Chondrocyte (in vitro differentiated cells): ENCODE data around the gene CENPU. TPM values are rescaled to one million over a fixed set of nuclear protein-coding genes. Genes with fewer than 3 reads are reported as not detected.

Experiments used
- DNase-seq: peaks from one replicate; pipeline ENCODE4 v3.0.0; 2021; ENCODE audit warnings: mixed read lengths, low spot score
- H3K27ac Mint-ChIP-seq: one replicate; pipeline ENCODE4 v1.8.0; 2021; ENCODE audit warnings: mild to moderate bottlenecking, moderate library complexity, mixed read lengths; ENCODE audit not compliant: unreplicated experiment
- H3K27me3 Mint-ChIP-seq: 2 replicates; pipeline ENCODE4 v1.8.0; 2021; ENCODE audit warnings: low read depth, mixed read lengths
- H3K36me3 Mint-ChIP-seq: 2 replicates; pipeline ENCODE4 v1.8.0; 2021; ENCODE audit warnings: low read depth, mixed read lengths
- H3K4me1 Mint-ChIP-seq: 2 replicates; pipeline ENCODE4 v1.8.0; 2021; ENCODE audit warnings: low read depth, mild to moderate bottlenecking, mixed read lengths
- H3K4me3 Mint-ChIP-seq: one replicate; pipeline ENCODE4 v1.8.0; 2021; ENCODE audit warnings: mild to moderate bottlenecking, moderate library complexity, mixed read lengths; ENCODE audit not compliant: unreplicated experiment
- H3K9me3 Mint-ChIP-seq: 2 replicates; pipeline ENCODE4 v1.8.0; 2021; ENCODE audit warnings: low read depth, mixed read lengths
- CTCF ChIP-seq: fragments of 200-600 bp; sonication (generic); IDR thresholded peaks from 2 replicates; pipeline ENCODE4 v1.5.0; 2021; ENCODE audit warnings: antibody characterized with exemption, mild to moderate bottlenecking, moderate library complexity
- total RNA-seq: library from RNA; stranded (reverse); gene quantifications from 3 replicates; pipeline ENCODE4 v1.2.1, GENCODE V29; 2021

The CENPU gene
- total RNA-seq, 1 donor from 2014 or later = 5.7 TPM

- peaks cover 22% of the 10 kb centered on the region for H3K4me1 Mint-ChIP-seq
- no peaks in the 10 kb centered on the region for H3K27me3 Mint-ChIP-seq
- no peak for DNase-seq
- H3K9me3 Mint-ChIP-seq = no peaks in the 10 kb centered on the region
- peaks cover 3% of the 10 kb centered on the region for H3K36me3 Mint-ChIP-seq
- TF ChIP-seq CTCF = no peak
- H3K27ac Mint-ChIP-seq = peak overlapping the region; percentile 81
- H3K4me3 Mint-ChIP-seq = no peak overlapping the region
Measured at GRCh38 chr4:184699941-184700340, 34.0 kb downstream of the CENPU start.

GRCh38 chr4:184697956-184698355 lies 35.9 kb downstream of the CENPU start:
- H3K4me1 Mint-ChIP-seq = peaks cover 22% of the 10 kb centered on the region
- H3K27me3 Mint-ChIP-seq = no peaks in the 10 kb centered on the region
- DNase-seq = no peak
- no peak overlapping the region for H3K27ac Mint-ChIP-seq
- H3K36me3 Mint-ChIP-seq = peaks cover 7% of the 10 kb centered on the region
- TF ChIP-seq CTCF = no peak
- no peaks in the 10 kb centered on the region for H3K9me3 Mint-ChIP-seq
- H3K4me3 Mint-ChIP-seq = no peak overlapping the region

DNA sequence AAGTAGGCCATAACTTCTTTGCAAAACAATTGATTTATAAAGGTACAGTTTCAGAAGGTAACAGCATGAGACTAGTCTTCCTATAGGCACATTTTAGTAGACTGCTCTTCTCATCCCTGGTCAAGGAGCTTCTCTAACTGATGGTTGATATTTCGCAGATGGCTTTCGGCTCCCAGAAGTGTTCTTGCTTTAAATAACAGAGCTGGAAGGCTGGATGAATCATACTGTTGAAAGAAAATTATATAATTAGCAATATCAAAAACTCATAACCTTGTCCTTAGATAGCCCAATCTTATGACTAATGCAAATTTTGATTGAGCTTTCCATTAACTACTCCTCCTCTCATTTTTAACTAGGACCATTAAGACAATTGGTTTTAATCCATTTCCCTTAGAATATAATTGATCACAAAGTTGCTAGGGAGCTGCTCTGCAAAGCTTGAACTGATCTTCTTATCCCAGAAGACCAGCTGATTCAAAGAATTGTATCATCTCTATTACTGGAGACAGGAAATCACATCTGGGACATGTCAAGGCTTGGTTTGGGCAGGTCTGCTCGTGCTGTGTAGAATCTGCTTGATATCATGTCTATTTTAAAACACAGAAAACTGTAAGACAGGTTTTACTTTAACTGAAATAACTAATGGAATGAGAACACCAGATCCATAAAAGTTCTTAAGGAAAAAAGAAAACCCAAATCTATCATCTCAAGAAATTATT lies 38.6 kb downstream of the CENPU start:
- Mint-ChIP-seq H3K4me1 (peaks cover 17% of the 10 kb centered on the region), H3K36me3 (peaks cover 10% of the 10 kb centered on the region), H3K9me3 (peaks cover 3% of the 10 kb centered on the region), H3K27me3 (no peaks in the 10 kb centered on the region), H3K4me3 (no peak overlapping the region), H3K27ac (peak overlapping the region; percentile 8)
- no peak for DNase-seq
- no peak for TF ChIP-seq CTCF

DNA sequence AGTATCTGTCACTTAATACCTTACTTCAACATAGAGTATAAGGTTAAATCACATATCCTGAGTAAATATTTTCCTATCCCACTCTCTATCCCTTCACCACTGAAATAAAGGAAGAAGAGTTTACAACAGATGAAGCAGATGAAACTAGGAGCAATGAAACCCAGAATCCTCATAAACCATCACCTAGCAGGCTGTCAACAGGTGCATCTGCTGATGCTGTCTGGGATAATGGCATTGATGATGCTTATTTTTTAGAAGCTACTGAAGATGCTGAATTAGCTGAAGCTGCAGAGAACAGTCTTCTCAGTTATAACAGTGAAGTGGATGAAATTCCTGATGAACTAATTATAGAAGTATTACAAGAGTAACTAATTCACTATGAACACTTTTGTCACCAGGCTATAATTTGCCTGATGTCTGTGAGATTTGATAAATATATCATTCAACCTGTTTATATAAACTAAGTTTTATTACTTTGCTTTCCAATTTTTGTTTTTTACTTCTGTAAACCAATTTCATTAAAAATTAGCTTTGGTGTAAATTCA lies 39.4 kb downstream of the CENPU start:
- TF ChIP-seq CTCF = no peak
- peaks cover 10% of the 10 kb centered on the region for H3K36me3 Mint-ChIP-seq
- H3K4me1 Mint-ChIP-seq = peaks cover 9% of the 10 kb centered on the region
- H3K27me3 Mint-ChIP-seq = no peaks in the 10 kb centered on the region
- H3K9me3 Mint-ChIP-seq = peaks cover 3% of the 10 kb centered on the region
- no peak for DNase-seq
- no peak overlapping the region for H3K4me3 Mint-ChIP-seq
- H3K27ac Mint-ChIP-seq = no peak overlapping the region

GRCh38 chr4:184693056-184693455 lies 40.8 kb downstream of the CENPU start:
- Mint-ChIP-seq H3K36me3 (peaks cover 10% of the 10 kb centered on the region), H3K4me1 (peaks cover 18% of the 10 kb centered on the region), H3K27ac (no peak overlapping the region), H3K9me3 (peaks cover 3% of the 10 kb centered on the region), H3K27me3 (no peaks in the 10 kb centered on the region), H3K4me3 (no peak overlapping the region)
- DNase-seq = no peak
- no peak for TF ChIP-seq CTCF
